Midbrain (tissue), 1 donor: ENCODE data around the gene TCL1B.

ENCODE experiments used
- DNase-seq: peaks from one replicate; lab custom pipeline; 2025; lab: John Stamatoyannopoulos, UW

TCL1B gene

GRCh38 chr14:95667249-95667693 is 19.0 kb upstream of the TCL1B start:
- no peak for DNase-seq

GRCh38 chr14:95668235-95668772 is 17.9 kb upstream of the TCL1B start:
- DNase-seq: no peak

- no peak for DNase-seq
Measured at GRCh38 chr14:95674613-95675012, 11.6 kb upstream of the TCL1B start.

GRCh38 chr14:95675486-95675885 is 10.7 kb upstream of the TCL1B start:
- DNase-seq: no peak

GRCh38 chr14:95677179-95677835 is 8.9 kb upstream of the TCL1B start:
- DNase-seq: no peak

GRCh38 chr14:95679148-95679815 is 6.9 kb upstream of the TCL1B start:
- DNase-seq: no peak

- DNase-seq: no peak
Measured at GRCh38 chr14:95679998-95680735, 6.1 kb upstream of the TCL1B start.

- no peak for DNase-seq
Measured at GRCh38 chr14:95681153-95681552, 5.1 kb upstream of the TCL1B start.

- DNase-seq: no peak
Measured at GRCh38 chr14:95683793-95684192, 2.4 kb upstream of the TCL1B start.

- DNase-seq: no peak
Measured at GRCh38 chr14:95686935-95687334, 709 bp downstream of the TCL1B start.

GRCh38 chr14:95689441-95689840 is 3.2 kb downstream of the TCL1B start:
- DNase-seq: no peak

- DNase-seq: no peak
Measured at GRCh38 chr14:95690815-95691214, 4.6 kb downstream of the TCL1B start.

- DNase-seq: no peak
Measured at GRCh38 chr14:95691591-95691990, 5.4 kb downstream of the TCL1B start.

- DNase-seq: no peak
Measured at GRCh38 chr14:95692109-95692508, 5.9 kb downstream of the TCL1B start.

- no peak for DNase-seq
Measured at GRCh38 chr14:95695051-95695450, 8.8 kb downstream of the TCL1B start.

GRCh38 chr14:95695913-95696312 is 9.7 kb downstream of the TCL1B start:
- no peak for DNase-seq

- DNase-seq: no peak
Measured at GRCh38 chr14:95696741-95697140, 10.5 kb downstream of the TCL1B start.

- DNase-seq: no peak
Measured at GRCh38 chr14:95697764-95698163, 11.5 kb downstream of the TCL1B start.

- no peak for DNase-seq
Measured at GRCh38 chr14:95698287-95698686, 12.1 kb downstream of the TCL1B start.

GRCh38 chr14:95699412-95699811 is 13.2 kb downstream of the TCL1B start:
- DNase-seq: no peak

- no peak for DNase-seq
Measured at GRCh38 chr14:95700221-95700976, 14.2 kb downstream of the TCL1B start.

- DNase-seq: no peak
Measured at GRCh38 chr14:95701846-95702221, 15.6 kb downstream of the TCL1B start.
